Panc1 (cell line): Measurements from ENCODE around the gene SLCO4A1.

Experiments used
- CTCF ChIP-seq: fragments of 450-650 bp; IDR thresholded peaks from 2 replicates; pipeline ENCODE4 v1.5.1; 2017; ENCODE audit warnings: mild to moderate bottlenecking
- POLR2AphosphoS5 ChIP-seq: IDR thresholded peaks from 2 replicates; pipeline ENCODE4 v1.6.1; 2012; ENCODE audit warnings: mild to moderate bottlenecking, low read depth, low read length, moderate library complexity
- REST ChIP-seq, 2 experiments: IDR thresholded peaks; 2 replicates each; pipeline ENCODE4 v1.6.1; 2011 to 2012; ENCODE audit warnings: low read depth in 2 of 2, control low read depth in 1 of 2, low read length in 1 of 2, mild to moderate bottlenecking in 1 of 2, moderate library complexity in 1 of 2; ENCODE audit not compliant: insufficient read depth in 1 of 2
- SIN3A ChIP-seq: IDR thresholded peaks from 2 replicates; pipeline ENCODE4 v1.6.1; 2012; ENCODE audit warnings: low read depth, mild to moderate bottlenecking, low read length, moderate library complexity, borderline replicate concordance; ENCODE audit not compliant: insufficient read depth
- TCF7L2 ChIP-seq: IDR thresholded peaks from 2 replicates; pipeline ENCODE4 v1.6.1; 2011; ENCODE audit warnings: mild to moderate bottlenecking, low read depth, low read length, inconsistent platforms

- no peak for TF ChIP-seq CTCF
- TF ChIP-seq SIN3A, result peak; percentile 87; the same call in 1 of the 2 replicates
- TF ChIP-seq POLR2AphosphoS5, result peak; percentile 77
- no peak for TF ChIP-seq REST (IDR thresholded peaks at IDR 0.05; ENCODE audit: insufficient read depth in 1 of 2, low read depth in 2 of 2, low read length in 1 of 2)
- TF ChIP-seq TCF7L2, result no peak
Observed at GRCh38 chr20:62642051-62642665, at the start of gene SLCO4A1.
